RCC 7860 (cell line): Measurements from ENCODE around the gene PLA2G2C.
"Not testable (repeated sequence)": the region's sequence is repeated elsewhere in the genome, so short reads cannot be mapped to it uniquely, and the experiment has no call there.

Source experiments
- DNase-seq: peaks from one replicate; pipeline ENCODE4 v3.0.0-alpha.2; 2015; ENCODE audit warnings: low spot score
- FAIRE-seq: peaks from 2 replicates; lab custom pipeline; 2012; peaks lifted over from hg19 to GRCh38; lab: Jason Lieb, UNC

Gene PLA2G2C

GRCh38 chr1:20138346-20138745 is 48.0 kb downstream of the PLA2G2C start:
- no peak for FAIRE-seq
- DNase-seq: no peak

- FAIRE-seq: no peak
- no peak for DNase-seq
These were observed 48.7 kb downstream of the PLA2G2C start for GRCh38 chr1:20137604-20138003.

- no peak for DNase-seq
- no peak for FAIRE-seq
These were observed 49.3 kb downstream of the PLA2G2C start for GRCh38 chr1:20137055-20137454.

- DNase-seq (no peak), FAIRE-seq (no peak)
These were observed 50.1 kb downstream of the PLA2G2C start for GRCh38 chr1:20136249-20136648.

GRCh38 chr1:20134995-20135394 is 51.3 kb downstream of the PLA2G2C start:
- FAIRE-seq (no peak), DNase-seq (no peak)

GRCh38 chr1:20130518-20130917 is 55.8 kb downstream of the PLA2G2C start:
- not testable (repeated sequence) for FAIRE-seq, DNase-seq

- FAIRE-seq (no peak), DNase-seq (no peak)
These were observed 59.4 kb downstream of the PLA2G2C start for GRCh38 chr1:20126806-20127440.

GRCh38 chr1:20126041-20126805 is 60.1 kb downstream of the PLA2G2C start:
- DNase-seq (no peak), FAIRE-seq (no peak)

- DNase-seq: no peak
- no peak for FAIRE-seq
These were observed 61.2 kb downstream of the PLA2G2C start for GRCh38 chr1:20125100-20125499.

- DNase-seq: peak; percentile 73
- peak; percentile 71 for FAIRE-seq
These were observed 61.8 kb downstream of the PLA2G2C start for GRCh38 chr1:20124456-20125057.

- FAIRE-seq: no peak
- DNase-seq: no peak
These were observed 62.4 kb downstream of the PLA2G2C start for GRCh38 chr1:20123722-20124455.

- no peak for FAIRE-seq
These were observed 65.5 kb downstream of the PLA2G2C start for GRCh38 chr1:20120796-20121195.

GRCh38 chr1:20119347-20119746 is 67.0 kb downstream of the PLA2G2C start, which contains the start of gene PLA2G2D:
Gene PLA2G2D (minus strand): TSS chr1:20119536. CDS start chr1:20119498, 38 bp downstream.
- FAIRE-seq: no peak

More at GRCh38 chr1:20120796-20121195, 65.5 kb downstream of the PLA2G2C start:
- no peak for DNase-seq

GRCh38 chr1:20117236-20117635 is 69.1 kb downstream of the PLA2G2C start:
- DNase-seq (no peak), FAIRE-seq (no peak)

More at GRCh38 chr1:20119347-20119746, 67.0 kb downstream of the PLA2G2C start, which contains the start of gene PLA2G2D:
- DNase-seq: no peak

- no peak for DNase-seq
- FAIRE-seq: no peak
These were observed 70.4 kb downstream of the PLA2G2C start for GRCh38 chr1:20115916-20116315.

- DNase-seq (no peak), FAIRE-seq (no peak)
These were observed 70.8 kb downstream of the PLA2G2C start for GRCh38 chr1:20115479-20115878.

- FAIRE-seq (no peak), DNase-seq (no peak)
These were observed 72.2 kb downstream of the PLA2G2C start for GRCh38 chr1:20114021-20114648.
